GM12891 (cell line): ENCODE measurements around the gene APAF1.
A peak's percentile ranks its signal among the peaks of the same experiment; 100 is the strongest.

Source experiments
- DNase-seq: peaks from one replicate; pipeline ENCODE4 v3.0.0; 2011; ENCODE audit warnings: low spot score; ENCODE audit not compliant: insufficient read length
- FAIRE-seq: peaks from 2 replicates; lab custom pipeline; 2011; peaks lifted over from hg19 to GRCh38; lab: Jason Lieb, UNC
- PAX5 ChIP-seq: IDR thresholded peaks from 2 replicates; pipeline ENCODE4 v1.6.1; 2011; ENCODE audit warnings: low read length, moderate library complexity, mild to moderate bottlenecking; ENCODE audit not compliant: insufficient read depth, severe bottlenecking
- POLR2A ChIP-seq: IDR thresholded peaks from 2 replicates; pipeline ENCODE4 v1.6.1; 2011; ENCODE audit warnings: low read depth, low read length, control low read depth
- POLR2AphosphoS5 ChIP-seq: IDR thresholded peaks from 2 replicates; pipeline ENCODE4 v1.6.1; 2011; ENCODE audit warnings: low read depth, low read length, control low read depth
- POU2F2 ChIP-seq: IDR thresholded peaks from 2 replicates; pipeline ENCODE4 v1.6.1; 2011; ENCODE audit warnings: low read depth, mild to moderate bottlenecking, control low read depth, low read length, moderate library complexity
- SPI1 ChIP-seq: IDR thresholded peaks from 2 replicates; pipeline ENCODE4 v1.6.1; 2011; ENCODE audit warnings: low read depth, low read length, control low read depth
- TAF1 ChIP-seq: IDR thresholded peaks from 2 replicates; pipeline ENCODE4 v1.6.1; 2011; ENCODE audit warnings: low read depth, low read length, control low read depth

The APAF1 gene

GRCh38 chr12:98735821-98736220 lies 90.7 kb downstream of the APAF1 start:
- FAIRE-seq, result no peak
- TF ChIP-seq POLR2AphosphoS5 (no peak), TAF1 (no peak), POLR2A (no peak), PAX5 (no peak), POU2F2 (no peak), SPI1 (no peak)
- no peak for DNase-seq

- FAIRE-seq (no peak), DNase-seq (no peak)
- TF ChIP-seq TAF1, result no peak
- TF ChIP-seq SPI1, result no peak
- TF ChIP-seq POLR2AphosphoS5, result no peak
- TF ChIP-seq POLR2A, result no peak
- TF ChIP-seq POU2F2, result no peak
These were observed 91.5 kb downstream of the APAF1 start for GRCh38 chr12:98736352-98737321.

GRCh38 chr12:98737322-98737712 lies 92.2 kb downstream of the APAF1 start:
- no peak for TF ChIP-seq POU2F2
- TF ChIP-seq POLR2AphosphoS5, result no peak
- TF ChIP-seq SPI1, result no peak
- TF ChIP-seq POLR2A, result no peak
- TF ChIP-seq TAF1, result no peak
- no peak for TF ChIP-seq PAX5
- FAIRE-seq (no peak), DNase-seq (no peak)

- TF ChIP-seq POU2F2 (no peak), PAX5 (no peak), POLR2AphosphoS5 (no peak), TAF1 (no peak), SPI1 (no peak), POLR2A (no peak)
- no peak for DNase-seq
- no peak for FAIRE-seq
These were observed 92.9 kb downstream of the APAF1 start for GRCh38 chr12:98738002-98738401.

- FAIRE-seq (no peak), DNase-seq (no peak)
- TF ChIP-seq TAF1 (no peak), POLR2AphosphoS5 (no peak), SPI1 (no peak), POLR2A (no peak), POU2F2 (no peak), PAX5 (no peak)
These were observed 93.4 kb downstream of the APAF1 start for GRCh38 chr12:98738539-98738938.

GRCh38 chr12:98740751-98741150 lies 95.7 kb downstream of the APAF1 start:
- no peak for TF ChIP-seq POLR2A
- TF ChIP-seq SPI1, result no peak
- TF ChIP-seq POU2F2, result no peak
- TF ChIP-seq TAF1, result no peak
- TF ChIP-seq POLR2AphosphoS5, result no peak
- TF ChIP-seq PAX5, result no peak
- DNase-seq (no peak), FAIRE-seq (no peak)

- FAIRE-seq (no peak), DNase-seq (no peak)
- no peak for TF ChIP-seq POU2F2
- TF ChIP-seq SPI1, result no peak
- TF ChIP-seq POLR2A, result no peak
- no peak for TF ChIP-seq PAX5
These were observed 96.1 kb downstream of the APAF1 start for GRCh38 chr12:98741196-98741555.

GRCh38 chr12:98741556-98742265 lies 96.6 kb downstream of the APAF1 start:
- FAIRE-seq (no peak), DNase-seq (no peak)
- TF ChIP-seq PAX5, result no peak
- no peak for TF ChIP-seq POLR2AphosphoS5
- no peak for TF ChIP-seq POU2F2
- TF ChIP-seq POLR2A, result no peak
- no peak for TF ChIP-seq SPI1
- TF ChIP-seq TAF1, result no peak

- TF ChIP-seq POLR2A, result no peak
- TF ChIP-seq TAF1, result no peak
- TF ChIP-seq PAX5, result no peak
- no peak for TF ChIP-seq POU2F2
- no peak for TF ChIP-seq SPI1
- no peak for TF ChIP-seq POLR2AphosphoS5
- DNase-seq (peak; percentile 32), FAIRE-seq (peak; percentile 43)
These were observed 98.4 kb downstream of the APAF1 start for GRCh38 chr12:98743362-98743953.
